H9 (cell line): ENCODE measurements around the gene GABRD. TPM values are rescaled to one million over a fixed set of nuclear protein-coding genes. Genes with fewer than 3 reads are reported as not detected.

ENCODE experiments used
- DNase-seq: peaks from one replicate; pipeline ENCODE4 v3.0.0-alpha.2; 2017
- H2AFZ ChIP-seq: one replicate; pipeline ENCODE4 v1.6.1; 2013; ENCODE audit warnings: mild to moderate bottlenecking, low read length, control low read depth, moderate library complexity
- H2AK5ac ChIP-seq: 2 replicates; pipeline ENCODE4 v1.6.1; 2013; ENCODE audit warnings: low read length, control low read depth, mixed read lengths; ENCODE audit not compliant: insufficient read length
- H2BK120ac ChIP-seq: one replicate; pipeline ENCODE4 v1.6.1; 2013; ENCODE audit warnings: low read depth, mild to moderate bottlenecking, low read length, control low read depth, inconsistent platforms; ENCODE audit not compliant: poor library complexity, severe bottlenecking
- H2BK12ac ChIP-seq: 2 replicates; pipeline ENCODE4 v1.6.1; 2013; ENCODE audit warnings: low read length, control low read depth, mixed read lengths, low read depth; ENCODE audit not compliant: insufficient read length
- H2BK15ac ChIP-seq: 2 replicates; pipeline ENCODE4 v1.6.1; 2013; ENCODE audit warnings: low read depth, low read length, control low read depth
- H2BK20ac ChIP-seq: one replicate; pipeline ENCODE4 v1.6.1; 2013; ENCODE audit warnings: low read depth, mild to moderate bottlenecking, low read length, control low read depth, inconsistent platforms; ENCODE audit not compliant: poor library complexity, severe bottlenecking
- H2BK5ac ChIP-seq: 2 replicates; pipeline ENCODE4 v1.6.1; 2013; ENCODE audit warnings: low read length, control low read depth, mixed read lengths; ENCODE audit not compliant: insufficient read length
- H3K14ac ChIP-seq: 2 replicates; pipeline ENCODE4 v1.6.1; 2013; ENCODE audit warnings: low read length, control low read depth; ENCODE audit not compliant: insufficient read depth
- H3K18ac ChIP-seq: 2 replicates; pipeline ENCODE4 v1.6.1; 2013; ENCODE audit warnings: low read depth, mild to moderate bottlenecking, mixed read lengths, low read length, control low read depth; ENCODE audit not compliant: insufficient read length
- H3K23ac ChIP-seq: 2 replicates; pipeline ENCODE4 v1.6.1; 2013; ENCODE audit warnings: low read length, control low read depth, mixed read lengths, low read depth; ENCODE audit not compliant: insufficient read length
- H3K23me2 ChIP-seq: 2 replicates; pipeline ENCODE4 v1.6.1; 2013; ENCODE audit warnings: low read depth, mild to moderate bottlenecking, mixed read lengths, low read length, control low read depth; ENCODE audit not compliant: insufficient read length, poor library complexity, severe bottlenecking
- H3K27ac ChIP-seq: 2 replicates; pipeline ENCODE4 v1.5.1; 2013; ENCODE audit warnings: low read length, control low read depth, mixed read lengths, low read depth; ENCODE audit not compliant: insufficient read length
- H3K27me3 ChIP-seq: 2 replicates; pipeline ENCODE4 v1.6.1; 2013; ENCODE audit warnings: low read length, control low read depth, inconsistent platforms; ENCODE audit not compliant: insufficient read depth
- H3K4ac ChIP-seq: 2 replicates; pipeline ENCODE4 v1.6.1; 2013; ENCODE audit warnings: low read depth, mild to moderate bottlenecking, control low read depth, inconsistent platforms, low read length, moderate library complexity
- H3K4me1 ChIP-seq: 2 replicates; pipeline ENCODE4 v1.6.1; 2013; ENCODE audit warnings: low read length, control low read depth, inconsistent platforms; ENCODE audit not compliant: insufficient read depth
- H3K4me2 ChIP-seq: 2 replicates; pipeline ENCODE4 v1.6.1; 2013; ENCODE audit warnings: low read length, control low read depth, mixed read lengths; ENCODE audit not compliant: insufficient read length, insufficient read depth
- H3K56ac ChIP-seq: 2 replicates; pipeline ENCODE4 v1.6.1; 2013; ENCODE audit warnings: low read depth, mild to moderate bottlenecking, mixed read lengths, low read length, control low read depth; ENCODE audit not compliant: insufficient read length
- H3K79me1 ChIP-seq: 2 replicates; pipeline ENCODE4 v1.6.1; 2013; ENCODE audit warnings: low read depth, mild to moderate bottlenecking, moderate library complexity, low read length, control low read depth, inconsistent platforms; ENCODE audit not compliant: insufficient read depth, poor library complexity, severe bottlenecking
- H3K79me2 ChIP-seq: 2 replicates; pipeline ENCODE4 v1.6.1; 2013; ENCODE audit warnings: low read length, control low read depth, inconsistent platforms; ENCODE audit not compliant: insufficient read depth
- H3K9ac ChIP-seq: 2 replicates; pipeline ENCODE4 v1.6.1; 2013; ENCODE audit warnings: low read length, control low read depth, mixed read lengths; ENCODE audit not compliant: insufficient read length; ENCODE audit errors: extremely low read depth
- H3K9me3 ChIP-seq: one replicate; pipeline ENCODE4 v1.6.1; 2013; ENCODE audit warnings: low read depth, low read length, inconsistent platforms; ENCODE audit not compliant: control insufficient read depth
- H3T11ph ChIP-seq: one replicate; pipeline ENCODE4 v1.6.1; 2013; ENCODE audit warnings: mild to moderate bottlenecking, low read length, control low read depth, inconsistent platforms
- H4K20me1 ChIP-seq: one replicate; pipeline ENCODE4 v1.6.1; 2013; ENCODE audit not compliant: control insufficient read depth, insufficient read length, insufficient read depth
- H4K5ac ChIP-seq: 2 replicates; pipeline ENCODE4 v1.6.1; 2013; ENCODE audit warnings: low read depth, mild to moderate bottlenecking, mixed read lengths, low read length, control low read depth; ENCODE audit not compliant: insufficient read length
- H4K8ac ChIP-seq: replicated peaks from 2 replicates; pipeline ENCODE4 v1.6.1; 2013; ENCODE audit warnings: low read length, control low read depth, mixed read lengths, low read depth; ENCODE audit not compliant: insufficient read length
- H4K91ac ChIP-seq: 2 replicates; pipeline ENCODE4 v1.6.1; 2013; ENCODE audit warnings: low read depth, mild to moderate bottlenecking, moderate library complexity, mixed read lengths, low read length, control low read depth; ENCODE audit not compliant: insufficient read length
- H3K27ac Mint-ChIP-seq, 3 experiments: 2 replicates in 2 of 3; 3 replicates in 1 of 3; pipeline ENCODE4 v1.8.0; 2020 to 2021; ENCODE audit warnings: mixed read lengths in 3 of 3, mild to moderate bottlenecking in 1 of 3, moderate library complexity in 1 of 3
- H3K27me3 Mint-ChIP-seq: 2 replicates; pipeline ENCODE4 v1.8.0; 2021; ENCODE audit warnings: low read depth, mild to moderate bottlenecking, moderate library complexity, mixed read lengths
- H3K36me3 Mint-ChIP-seq, 3 experiments: 2 replicates in 2 of 3; 3 replicates in 1 of 3; pipeline ENCODE4 v1.8.0; 2020 to 2021; ENCODE audit warnings: low read depth in 3 of 3, mixed read lengths in 3 of 3; ENCODE audit not compliant: insufficient read depth in 1 of 3
- H3K4me1 Mint-ChIP-seq, 2 experiments: 2 replicates each; pipeline ENCODE4 v1.8.0; 2020; ENCODE audit warnings: mixed read lengths in 2 of 2
- H3K4me3 Mint-ChIP-seq, 2 experiments: 2 replicates in 1 of 2; 3 replicates in 1 of 2; pipeline ENCODE4 v1.8.0; 2020 to 2021; ENCODE audit warnings: mild to moderate bottlenecking in 2 of 2, mixed read lengths in 2 of 2, moderate library complexity in 1 of 2
- H3K9me3 Mint-ChIP-seq, 2 experiments: 2 replicates in 1 of 2; 3 replicates in 1 of 2; pipeline ENCODE4 v1.8.0; 2020; ENCODE audit warnings: mild to moderate bottlenecking in 2 of 2, mixed read lengths in 2 of 2, moderate library complexity in 1 of 2
- WGBS: extraction: QIAGEN DNeasy Blood & Tissue Kit; methylation state at CpG from one replicate; pipeline ENCODE4 v1.1.7; 2013; ENCODE audit warnings: missing lambda C conversion rate, low lambda C conversion rate, mixed read lengths; ENCODE audit not compliant: insufficient read length; ENCODE audit errors: extremely low coverage; 5-methylcytosine and 5-hydroxymethylcytosine counted together
- total RNA-seq: library from RNA; stranded (reverse); gene quantifications from 2 replicates; pipeline ENCODE4 v1.2.1, GENCODE V29; 2021
- TF ChIP-seq, protein P1 (sequence below): fragments of 200-600 bp; sonication (generic); conservative IDR thresholded peaks from 3 replicates; pipeline ENCODE4 v1.8.0; 2021; ENCODE audit warnings: antibody characterized with exemption, mild to moderate bottlenecking

Gene GABRD
- total RNA-seq, 1 experiment from 2014 or later, result 0.59 TPM

DNA sequence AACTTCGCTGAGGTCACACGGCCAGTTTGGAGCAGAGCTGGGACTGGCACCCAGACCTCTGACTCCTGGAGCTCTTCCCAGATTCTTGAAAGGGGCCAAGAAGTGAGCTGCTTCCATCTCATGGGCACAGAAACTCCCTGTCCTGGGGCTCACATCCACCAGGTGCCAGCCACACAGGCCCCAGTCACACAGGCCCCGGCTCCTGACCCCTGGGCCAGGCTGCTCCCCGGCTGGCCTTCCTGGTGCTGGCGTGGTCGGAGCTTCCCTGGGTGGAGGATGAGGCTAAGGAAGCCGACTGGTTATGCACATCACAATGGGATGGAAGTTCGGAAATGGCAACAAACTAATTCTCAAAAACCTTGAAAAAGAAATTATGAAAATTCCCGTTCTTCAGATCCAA lies 3.0 kb upstream of the GABRD start:
- Histone ChIP-seq H3K9ac (no peak overlapping the region), H2BK12ac (no peak overlapping the region), H4K91ac (no peak overlapping the region), H3K56ac (no peak overlapping the region), H4K8ac (no peak overlapping the region), H3K4me2 (no peak overlapping the region), H3K79me1 (no peaks in the 10 kb centered on the region), H3K14ac (no peak overlapping the region), H2BK120ac (no peak overlapping the region), H3K27me3 (peaks cover 5% of the 10 kb centered on the region; the same call in 1 of the 2 replicates), H3K27ac (no peak overlapping the region), H2BK15ac (no peak overlapping the region), H3K4ac (no peak overlapping the region), H2AFZ (no peak overlapping the region), H2BK20ac (no peak overlapping the region), H3K4me1 (no peaks in the 10 kb centered on the region), H2BK5ac (no peak overlapping the region), H3K23ac (no peak overlapping the region), H3K23me2 (no peaks in the 10 kb centered on the region), H3K79me2 (no peaks in the 10 kb centered on the region), H3K9me3 (no peaks in the 10 kb centered on the region), H2AK5ac (no peak overlapping the region), H4K5ac (no peak overlapping the region), H3T11ph (no peak overlapping the region), H3K18ac (no peak overlapping the region), H4K20me1 (no peaks in the 10 kb centered on the region)
- H3K27ac Mint-ChIP-seq, result no peak overlapping the region
- peaks cover 9 to 13% of the 10 kb centered on the region in 2 experiments for H3K4me1 Mint-ChIP-seq
- no peak overlapping the region for H3K4me3 Mint-ChIP-seq
- TF ChIP-seq, protein P1, sequence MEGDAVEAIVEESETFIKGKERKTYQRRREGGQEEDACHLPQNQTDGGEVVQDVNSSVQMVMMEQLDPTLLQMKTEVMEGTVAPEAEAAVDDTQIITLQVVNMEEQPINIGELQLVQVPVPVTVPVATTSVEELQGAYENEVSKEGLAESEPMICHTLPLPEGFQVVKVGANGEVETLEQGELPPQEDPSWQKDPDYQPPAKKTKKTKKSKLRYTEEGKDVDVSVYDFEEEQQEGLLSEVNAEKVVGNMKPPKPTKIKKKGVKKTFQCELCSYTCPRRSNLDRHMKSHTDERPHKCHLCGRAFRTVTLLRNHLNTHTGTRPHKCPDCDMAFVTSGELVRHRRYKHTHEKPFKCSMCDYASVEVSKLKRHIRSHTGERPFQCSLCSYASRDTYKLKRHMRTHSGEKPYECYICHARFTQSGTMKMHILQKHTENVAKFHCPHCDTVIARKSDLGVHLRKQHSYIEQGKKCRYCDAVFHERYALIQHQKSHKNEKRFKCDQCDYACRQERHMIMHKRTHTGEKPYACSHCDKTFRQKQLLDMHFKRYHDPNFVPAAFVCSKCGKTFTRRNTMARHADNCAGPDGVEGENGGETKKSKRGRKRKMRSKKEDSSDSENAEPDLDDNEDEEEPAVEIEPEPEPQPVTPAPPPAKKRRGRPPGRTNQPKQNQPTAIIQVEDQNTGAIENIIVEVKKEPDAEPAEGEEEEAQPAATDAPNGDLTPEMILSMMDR, result no peak
- WGBS, result no CpG with 5 or more reads among the region's 9 CpGs
- DNase-seq, result no peak
- peaks cover 52% of the 10 kb centered on the region for H3K27me3 Mint-ChIP-seq
- H3K9me3 Mint-ChIP-seq, result peaks cover 0 to 2% of the 10 kb centered on the region in 2 experiments; a peak in 1 of 5 replicates
- no peaks in the 10 kb centered on the region for H3K36me3 Mint-ChIP-seq
